Measurements from ENCODE around the gene LRP10. TPM values are rescaled to one million over a fixed set of nuclear protein-coding genes. Genes with fewer than 3 reads are reported as not detected.
A peak's percentile ranks its signal among the peaks of the same experiment; 100 is the strongest.

The LRP10 gene
- total RNA-seq, 1 donor from 2014 or later: 83.3 TPM

DNA sequence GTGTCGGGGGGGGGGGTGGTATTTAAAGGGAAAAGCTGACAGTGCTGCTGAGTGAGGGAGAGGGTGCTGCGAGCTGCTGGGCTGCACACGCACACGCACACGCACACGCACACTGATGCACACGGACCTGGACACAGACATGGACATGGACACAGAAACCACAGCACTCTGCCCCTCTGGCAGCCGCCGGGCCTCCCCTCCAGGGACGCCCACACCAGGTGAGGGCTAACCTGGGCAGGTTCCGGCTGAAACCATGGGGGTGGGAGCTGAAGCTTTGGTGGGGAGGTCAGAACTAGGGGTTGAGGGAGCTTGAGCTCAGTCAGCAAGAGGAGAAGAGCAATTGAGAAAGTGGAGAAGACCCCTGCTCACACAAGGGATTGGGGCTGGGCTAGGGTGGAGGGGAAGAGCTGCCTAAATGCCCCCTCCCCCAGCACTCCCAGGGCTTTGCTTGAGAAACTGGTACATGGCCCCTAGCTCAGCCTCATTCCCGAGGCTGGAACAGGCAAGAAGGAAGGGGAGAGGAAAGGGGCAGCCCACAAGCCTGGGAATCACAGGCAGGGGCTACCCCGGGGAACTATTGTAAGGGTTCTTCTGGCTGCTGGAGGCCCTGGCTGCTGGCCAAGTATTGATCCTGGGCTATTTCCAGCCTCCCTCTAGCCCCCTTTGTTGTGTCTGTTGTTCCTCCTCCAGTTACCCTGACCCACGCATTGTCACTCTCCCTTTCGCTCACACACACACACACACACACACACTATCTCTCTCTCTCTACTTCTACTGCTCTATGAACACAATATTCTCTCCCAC, 11.8 kb downstream of the LRP10 start, which contains the start of gene REM2:
TSS of gene REM2 (plus strand) at position 50 of the 804 bp plus-strand sequence. CDS start at position 116, 66 bp downstream.
- TF ChIP-seq, protein P1, sequence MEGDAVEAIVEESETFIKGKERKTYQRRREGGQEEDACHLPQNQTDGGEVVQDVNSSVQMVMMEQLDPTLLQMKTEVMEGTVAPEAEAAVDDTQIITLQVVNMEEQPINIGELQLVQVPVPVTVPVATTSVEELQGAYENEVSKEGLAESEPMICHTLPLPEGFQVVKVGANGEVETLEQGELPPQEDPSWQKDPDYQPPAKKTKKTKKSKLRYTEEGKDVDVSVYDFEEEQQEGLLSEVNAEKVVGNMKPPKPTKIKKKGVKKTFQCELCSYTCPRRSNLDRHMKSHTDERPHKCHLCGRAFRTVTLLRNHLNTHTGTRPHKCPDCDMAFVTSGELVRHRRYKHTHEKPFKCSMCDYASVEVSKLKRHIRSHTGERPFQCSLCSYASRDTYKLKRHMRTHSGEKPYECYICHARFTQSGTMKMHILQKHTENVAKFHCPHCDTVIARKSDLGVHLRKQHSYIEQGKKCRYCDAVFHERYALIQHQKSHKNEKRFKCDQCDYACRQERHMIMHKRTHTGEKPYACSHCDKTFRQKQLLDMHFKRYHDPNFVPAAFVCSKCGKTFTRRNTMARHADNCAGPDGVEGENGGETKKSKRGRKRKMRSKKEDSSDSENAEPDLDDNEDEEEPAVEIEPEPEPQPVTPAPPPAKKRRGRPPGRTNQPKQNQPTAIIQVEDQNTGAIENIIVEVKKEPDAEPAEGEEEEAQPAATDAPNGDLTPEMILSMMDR (IDR thresholded peaks at IDR 0.05): no peak
- no peak for DNase-seq
- peaks cover 21% of the 10 kb centered on the region for H3K36me3 Mint-ChIP-seq (ENCODE audit: low read depth)
- intact Hi-C loops (cut with micrococcal nuclease): loop anchor here (10.0 kb wide), 1 partner anchor 499 kb away; no protein-coding TSS in a partner anchor
- H3K9me3 Mint-ChIP-seq: no peaks in the 10 kb centered on the region
- ChIA-PET POLR2A (interaction anchor here (0.6 to 9.4 kb wide), 10 partner anchors 11 to 1799 kb away, joined by 3 to 140 read pairs (median 4); partner anchors contain the start of genes DAD1, LRP10, PRMT5 and RBM23), CTCF (interaction anchor here (1.7 to 8.6 kb wide), 2 partner anchors 11 to 30 kb away, joined by 7 to 103 read pairs; partner anchors contain the start of gene LRP10)
- H3K27me3 Mint-ChIP-seq: no peaks in the 10 kb centered on the region
- H3K4me3 Mint-ChIP-seq: peak within 1 kb of the TSS; percentile 7
- ATAC-seq (ENCODE audit: low read depth): no peak
- H3K4me1 Mint-ChIP-seq: peaks cover 62% of the 10 kb centered on the region
- H3K27ac Mint-ChIP-seq: peak within 1 kb of the TSS; percentile 1

DNA sequence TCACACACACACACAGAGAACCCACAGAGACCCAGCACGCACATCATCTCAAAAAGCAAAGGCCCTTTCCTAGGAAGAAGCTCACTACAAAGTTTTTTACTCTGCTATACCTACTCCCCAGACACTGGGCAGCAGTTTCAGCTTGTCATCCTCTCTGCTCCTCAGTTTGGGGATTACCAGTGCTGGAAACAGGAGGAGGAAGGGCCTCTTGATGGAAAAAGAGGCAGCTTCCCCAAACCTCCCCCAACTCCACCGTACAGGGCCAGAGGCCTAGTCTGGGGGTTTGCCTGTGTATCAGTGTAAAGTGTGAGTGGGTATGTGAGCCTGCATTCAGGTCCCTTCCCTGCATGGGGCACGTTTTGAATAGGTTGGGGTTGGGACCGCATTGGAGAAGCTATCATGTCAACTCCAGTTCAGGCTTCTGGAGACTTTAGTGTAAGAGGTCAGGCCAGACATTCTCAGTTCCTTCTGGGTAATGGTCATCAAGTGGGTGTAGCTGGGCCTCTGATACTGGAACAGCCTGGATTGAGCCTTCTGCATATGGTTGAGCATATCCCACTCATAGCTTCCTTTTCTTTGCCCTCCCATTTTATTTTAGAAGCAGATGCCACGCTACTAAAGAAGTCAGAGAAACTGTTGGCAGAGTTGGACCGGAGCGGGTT, 12.7 kb downstream of the LRP10 start:
- no peak for ATAC-seq (ENCODE audit: low read depth)
- Mint-ChIP-seq H3K27me3 (no peaks in the 10 kb centered on the region), H3K36me3 (ENCODE audit: low read depth) (peaks cover 12% of the 10 kb centered on the region), H3K27ac (no peak overlapping the region), H3K4me3 (peak overlapping the region; percentile 6), H3K9me3 (no peaks in the 10 kb centered on the region), H3K4me1 (peaks cover 70% of the 10 kb centered on the region)
- DNase-seq: no peak
- TF ChIP-seq, protein P1 (IDR thresholded peaks at IDR 0.05): no peak
- ChIA-PET CTCF (interaction anchor here (8.6 kb wide), 1 partner anchor 12 kb away, joined by 103 read pairs; the partner anchor contains the start of gene LRP10), POLR2A (interaction anchor here (0.6 to 9.4 kb wide), 8 partner anchors 12 to 322 kb away, joined by 3 to 140 read pairs (median 4); partner anchors contain the start of genes LRP10 and RBM23)
- intact Hi-C loops (cut with micrococcal nuclease): loop anchor here (10.0 kb wide), 1 partner anchor 499 kb away; no protein-coding TSS in a partner anchor

DNA sequence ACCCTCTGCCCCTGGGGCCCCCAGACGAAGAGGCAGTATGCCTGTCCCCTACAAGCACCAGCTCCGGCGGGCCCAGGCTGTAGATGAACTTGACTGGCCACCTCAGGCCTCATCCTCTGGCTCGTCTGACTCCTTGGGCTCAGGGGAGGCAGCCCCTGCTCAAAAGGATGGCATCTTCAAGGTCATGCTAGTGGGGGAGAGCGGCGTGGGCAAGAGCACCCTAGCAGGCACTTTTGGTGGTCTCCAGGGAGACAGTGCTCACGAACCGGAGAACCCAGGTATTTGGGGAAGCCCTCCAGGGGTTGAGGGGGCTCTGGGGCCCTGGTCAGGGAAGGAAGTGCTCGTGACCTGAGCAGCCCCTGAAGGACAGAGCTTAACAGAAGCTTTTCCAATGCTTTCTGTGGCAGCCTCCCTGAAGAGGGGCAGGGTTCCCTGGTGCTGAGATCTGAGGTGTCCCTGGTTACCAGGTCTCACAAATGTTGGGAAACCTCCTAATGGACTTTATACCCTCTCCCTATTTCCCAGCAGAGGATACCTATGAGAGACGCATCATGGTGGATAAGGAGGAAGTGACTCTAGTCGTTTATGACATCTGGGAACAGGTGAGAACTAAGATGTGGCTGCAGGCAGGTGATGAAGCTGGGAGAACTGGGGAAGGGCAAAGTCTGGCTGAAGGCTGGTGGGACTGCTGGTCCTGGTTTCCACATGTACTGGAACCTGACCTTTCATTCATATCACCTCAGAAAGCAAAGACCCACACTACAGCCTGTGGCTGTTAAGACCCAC, 13.4 kb downstream of the LRP10 start:
- Mint-ChIP-seq H3K4me3 (peak overlapping the region; percentile 24), H3K36me3 (ENCODE audit: low read depth) (peaks cover 8% of the 10 kb centered on the region), H3K27me3 (no peaks in the 10 kb centered on the region), H3K27ac (peak overlapping the region; percentile 32), H3K9me3 (no peaks in the 10 kb centered on the region), H3K4me1 (peaks cover 77% of the 10 kb centered on the region)
- ATAC-seq (ENCODE audit: low read depth): no peak
- TF ChIP-seq, protein P1 (IDR thresholded peaks at IDR 0.05): no peak
- DNase-seq: no peak
- ChIA-PET CTCF (interaction anchor here (2.1 to 8.6 kb wide), 3 partner anchors 12 to 314 kb away, joined by 6 to 103 read pairs (median 49); partner anchors contain the start of gene LRP10), POLR2A (interaction anchor here (0.6 to 9.4 kb wide), 7 partner anchors 11 to 322 kb away, joined by 3 to 140 read pairs (median 5); partner anchors contain the start of genes LRP10 and RBM23)
- intact Hi-C loops (cut with micrococcal nuclease): loop anchor here (5.0 to 10.0 kb wide), 4 partner anchors 63 to 500 kb away; partner anchors contain the start of gene PPP1R3E

DNA sequence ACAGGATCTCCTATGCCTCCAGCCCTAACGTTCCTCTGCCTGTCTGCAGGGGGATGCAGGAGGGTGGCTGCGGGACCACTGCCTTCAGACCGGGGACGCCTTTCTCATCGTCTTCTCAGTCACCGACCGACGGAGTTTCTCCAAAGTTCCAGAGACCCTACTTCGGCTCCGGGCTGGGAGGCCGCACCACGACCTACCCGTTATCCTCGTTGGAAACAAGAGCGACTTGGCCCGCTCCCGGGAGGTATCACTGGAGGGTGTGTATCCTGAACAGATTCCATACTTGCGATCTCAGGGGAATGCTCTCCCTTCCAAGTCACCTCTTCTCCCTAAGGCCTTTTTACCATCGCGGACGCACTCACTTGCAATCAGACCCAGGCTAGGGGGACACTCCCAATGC, 14.4 kb downstream of the LRP10 start:
- Mint-ChIP-seq H3K9me3 (no peaks in the 10 kb centered on the region), H3K4me3 (peak overlapping the region; percentile 90), H3K27me3 (no peaks in the 10 kb centered on the region), H3K36me3 (ENCODE audit: low read depth) (peaks cover 12% of the 10 kb centered on the region), H3K27ac (peak overlapping the region; percentile 80), H3K4me1 (peaks cover 83% of the 10 kb centered on the region)
- intact Hi-C loops (cut with micrococcal nuclease): loop anchor here (5.0 to 10.0 kb wide), 4 partner anchors 64 to 501 kb away; partner anchors contain the start of gene PPP1R3E
- CTCF ChIA-PET: interaction anchor here (1.0 to 8.6 kb wide), 5 partner anchors 14 to 315 kb away, joined by 3 to 103 read pairs (median 6); partner anchors contain the start of genes CDH24, LRP10 and OXA1L
- POLR2A ChIA-PET: interaction anchor here (0.5 to 9.4 kb wide), 13 partner anchors 8 to 436 kb away, joined by 3 to 140 read pairs (median 4); partner anchors contain the start of genes LRP10, OXA1L, PABPN1 and RBM23
- no peak for DNase-seq
- TF ChIP-seq, protein P1 (IDR thresholded peaks at IDR 0.05): no peak
- no peak for ATAC-seq (ENCODE audit: low read depth)

Data from activated B cell treated with CpG ODN at 0.5 μM for 24 hours (primary cell).